ENCODE results near the gene OSBPL1A.
A peak's percentile ranks its signal among the peaks of the same experiment; 100 is the strongest.

OSBPL1A gene

DNA sequence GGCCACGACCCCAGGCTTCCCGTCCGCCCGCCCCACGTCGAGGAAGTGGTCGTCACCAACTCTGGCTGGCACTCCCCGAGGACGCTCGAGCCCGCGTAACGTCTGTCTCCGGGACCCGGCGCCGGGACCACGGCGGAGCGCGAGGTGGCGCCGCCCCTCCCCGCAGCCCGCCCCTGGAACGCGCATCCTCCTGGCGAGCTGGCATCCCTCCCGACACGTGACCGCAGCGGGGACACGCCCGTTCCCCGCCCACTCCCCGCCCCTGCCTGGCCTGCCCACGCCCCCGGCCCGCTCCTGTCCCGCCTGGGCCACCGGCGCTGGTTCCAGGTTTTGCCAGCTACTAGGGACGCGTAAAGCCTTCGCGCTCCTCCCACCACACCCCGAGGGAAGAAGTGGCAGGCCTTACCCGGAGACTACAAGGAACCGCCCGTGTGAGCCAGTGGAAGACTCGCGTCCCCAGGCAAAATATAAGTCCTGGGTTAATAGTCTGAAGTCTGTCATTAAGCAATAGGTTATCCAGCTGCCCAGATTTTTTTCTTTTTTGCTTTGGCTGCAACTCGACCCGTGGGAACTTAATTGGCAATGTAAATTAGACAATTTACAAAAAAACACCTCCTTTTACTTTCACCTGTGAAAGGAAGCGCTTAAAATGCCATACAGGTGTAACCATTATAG lies at the start of gene OSBPL1A:
TSS of gene OSBPL1A (minus strand) at position 131 of the 675 bp plus-strand sequence. CDS start 20,291 bp downstream, outside the sequence.
- peak within 1 kb of the TSS; percentile 56 for H3K27ac Mint-ChIP-seq
- DNase-seq, result peak; percentile 87
- H3K4me3 Mint-ChIP-seq, result peak within 1 kb of the TSS; percentile 81
- peaks cover 38% of the 10 kb centered on the region for H3K4me1 Mint-ChIP-seq (ENCODE audit: low read depth)
- H3K27me3 Mint-ChIP-seq, result peaks cover 43% of the 10 kb centered on the region
- H3K9me3 Mint-ChIP-seq, result no peaks in the 10 kb centered on the region
- H3K36me3 Mint-ChIP-seq (ENCODE audit: low read depth), result no peaks in the 10 kb centered on the region

DNA sequence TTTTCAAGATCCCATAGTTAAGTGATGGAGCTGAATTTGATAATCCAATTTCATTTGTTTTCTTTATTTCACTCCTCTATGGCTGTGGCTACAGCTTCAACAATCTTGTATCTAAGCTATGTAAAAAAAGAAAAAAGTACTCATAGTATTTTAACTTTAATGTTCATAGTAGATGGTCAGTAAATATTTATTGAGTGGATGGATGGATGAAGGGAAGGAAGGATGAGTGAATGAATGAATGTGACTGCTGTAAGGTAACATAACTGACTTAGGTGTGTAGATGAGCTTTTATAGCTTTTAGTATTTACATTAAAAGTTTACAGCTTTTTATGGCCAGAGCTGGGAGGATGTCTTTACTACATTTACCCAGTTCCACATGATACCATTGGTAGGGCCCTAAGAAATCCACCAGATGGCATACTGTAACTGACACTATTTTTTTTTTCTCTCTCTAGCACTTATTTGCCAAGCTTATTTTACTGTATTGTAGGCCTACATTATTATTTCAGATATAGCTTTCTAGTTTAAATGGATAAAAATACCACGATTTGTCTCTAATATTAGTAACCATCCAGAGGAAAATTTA lies 49.4 kb upstream of the OSBPL1A start:
- Mint-ChIP-seq H3K27ac (no peak overlapping the region), H3K4me1 (ENCODE audit: low read depth) (peaks cover 7% of the 10 kb centered on the region), H3K27me3 (no peaks in the 10 kb centered on the region), H3K36me3 (ENCODE audit: low read depth) (peaks cover 79% of the 10 kb centered on the region), H3K4me3 (no peak overlapping the region), H3K9me3 (no peaks in the 10 kb centered on the region)
- no peak for DNase-seq

GRCh38 chr18:24446453-24446852 lies 48.8 kb upstream of the OSBPL1A start:
- H3K4me1 Mint-ChIP-seq (ENCODE audit: low read depth), result peaks cover 7% of the 10 kb centered on the region
- no peaks in the 10 kb centered on the region for H3K27me3 Mint-ChIP-seq
- no peaks in the 10 kb centered on the region for H3K9me3 Mint-ChIP-seq
- peaks cover 80% of the 10 kb centered on the region for H3K36me3 Mint-ChIP-seq (ENCODE audit: low read depth)
- H3K4me3 Mint-ChIP-seq, result no peak overlapping the region
- DNase-seq, result no peak
- H3K27ac Mint-ChIP-seq, result no peak overlapping the region

DNA sequence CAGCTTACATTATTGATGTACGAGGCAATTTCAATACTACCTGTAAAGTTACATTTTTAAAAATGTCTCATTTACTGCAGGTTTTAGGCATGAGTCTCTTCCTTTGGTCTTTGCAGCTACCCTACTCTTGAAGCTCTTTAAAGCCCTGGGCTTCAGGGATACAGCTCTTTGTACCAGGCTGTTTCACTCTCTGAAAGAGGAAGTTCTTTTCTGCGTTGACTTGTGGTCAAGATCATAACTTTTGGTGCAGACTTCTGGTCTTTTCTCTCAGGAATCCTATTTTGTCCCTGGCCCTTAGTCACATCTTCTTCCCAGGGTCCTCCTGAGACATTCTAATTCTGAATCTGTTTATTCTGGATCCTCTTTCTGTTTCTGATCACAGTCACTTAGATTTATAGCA lies 46.2 kb upstream of the OSBPL1A start:
- peaks cover 7% of the 10 kb centered on the region for H3K4me1 Mint-ChIP-seq (ENCODE audit: low read depth)
- peaks cover 76% of the 10 kb centered on the region for H3K36me3 Mint-ChIP-seq (ENCODE audit: low read depth)
- H3K9me3 Mint-ChIP-seq, result no peaks in the 10 kb centered on the region
- no peak overlapping the region for H3K4me3 Mint-ChIP-seq
- H3K27ac Mint-ChIP-seq, result no peak overlapping the region
- DNase-seq, result no peak
- H3K27me3 Mint-ChIP-seq, result no peaks in the 10 kb centered on the region

DNA sequence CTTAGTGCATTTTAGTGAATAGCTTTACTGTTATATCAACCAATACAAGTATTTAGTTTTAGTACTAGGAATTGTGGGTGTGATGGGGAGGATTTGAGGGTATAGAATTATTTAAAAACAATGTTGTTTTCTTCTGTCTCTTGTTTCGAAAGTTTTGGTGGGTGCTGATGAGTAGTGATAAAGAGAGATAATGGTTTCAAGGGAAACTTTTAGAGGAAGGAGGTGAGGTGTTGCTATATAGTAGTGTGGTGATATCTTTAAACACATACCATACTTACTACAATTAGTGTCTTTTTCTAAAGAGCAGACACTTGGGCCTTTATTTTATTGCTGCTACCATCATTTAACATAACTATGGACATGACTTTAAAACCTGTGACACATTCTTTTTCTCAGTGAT lies 39.3 kb upstream of the OSBPL1A start:
- Mint-ChIP-seq H3K4me1 (ENCODE audit: low read depth) (peaks cover 4% of the 10 kb centered on the region), H3K27ac (no peak overlapping the region), H3K9me3 (no peaks in the 10 kb centered on the region), H3K4me3 (no peak overlapping the region), H3K36me3 (ENCODE audit: low read depth) (peaks cover 56% of the 10 kb centered on the region), H3K27me3 (no peaks in the 10 kb centered on the region)
- DNase-seq, result no peak

DNA sequence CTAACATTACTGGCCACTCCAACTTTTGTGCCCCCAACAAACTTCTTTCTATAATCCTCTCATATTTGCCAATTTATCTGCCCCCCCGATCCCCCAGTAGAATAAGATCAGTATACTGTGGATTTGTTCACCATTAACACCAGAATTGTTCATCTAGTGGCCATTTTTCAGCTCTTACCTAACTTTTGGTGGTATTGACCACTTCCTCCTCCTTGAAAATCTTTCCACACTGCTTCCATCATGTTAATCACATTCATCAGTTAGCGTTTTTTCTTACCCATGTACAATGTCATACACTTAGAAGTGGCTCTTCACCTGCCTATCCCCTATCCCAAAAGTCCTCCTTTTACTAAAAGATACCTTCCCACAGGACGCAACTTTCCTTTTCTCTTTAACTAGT lies 35.0 kb upstream of the OSBPL1A start:
- H3K9me3 Mint-ChIP-seq, result peaks cover 6% of the 10 kb centered on the region
- no peak for DNase-seq
- no peaks in the 10 kb centered on the region for H3K27me3 Mint-ChIP-seq
- peaks cover 42% of the 10 kb centered on the region for H3K36me3 Mint-ChIP-seq (ENCODE audit: low read depth)
- H3K4me3 Mint-ChIP-seq, result no peak overlapping the region
- peaks cover 13% of the 10 kb centered on the region for H3K4me1 Mint-ChIP-seq (ENCODE audit: low read depth)
- no peak overlapping the region for H3K27ac Mint-ChIP-seq

DNA sequence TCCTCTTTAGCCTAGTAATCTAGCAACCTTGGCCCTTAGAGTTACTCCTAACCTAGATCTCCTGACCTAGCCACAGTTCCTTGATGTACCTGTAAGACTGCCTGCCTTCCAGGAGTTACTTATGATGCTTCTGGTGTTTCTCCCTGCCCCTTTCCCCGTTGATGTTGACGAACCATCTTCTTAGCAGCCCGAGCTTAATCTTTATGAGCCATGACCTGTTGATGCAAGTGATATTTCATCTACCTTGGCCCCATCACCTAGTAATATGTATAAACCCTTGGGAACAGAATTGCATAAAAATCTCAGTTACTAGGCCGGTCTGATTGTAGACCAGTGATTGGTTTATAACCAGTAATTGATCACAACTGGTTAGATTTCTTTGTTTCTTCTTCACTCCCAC lies 31.6 kb upstream of the OSBPL1A start:
- H3K27me3 Mint-ChIP-seq, result peaks cover 6% of the 10 kb centered on the region
- peaks cover 15% of the 10 kb centered on the region for H3K9me3 Mint-ChIP-seq
- peaks cover 44% of the 10 kb centered on the region for H3K36me3 Mint-ChIP-seq (ENCODE audit: low read depth)
- H3K4me3 Mint-ChIP-seq, result no peak overlapping the region
- no peak for DNase-seq
- H3K27ac Mint-ChIP-seq, result no peak overlapping the region
- peaks cover 27% of the 10 kb centered on the region for H3K4me1 Mint-ChIP-seq (ENCODE audit: low read depth)

DNA sequence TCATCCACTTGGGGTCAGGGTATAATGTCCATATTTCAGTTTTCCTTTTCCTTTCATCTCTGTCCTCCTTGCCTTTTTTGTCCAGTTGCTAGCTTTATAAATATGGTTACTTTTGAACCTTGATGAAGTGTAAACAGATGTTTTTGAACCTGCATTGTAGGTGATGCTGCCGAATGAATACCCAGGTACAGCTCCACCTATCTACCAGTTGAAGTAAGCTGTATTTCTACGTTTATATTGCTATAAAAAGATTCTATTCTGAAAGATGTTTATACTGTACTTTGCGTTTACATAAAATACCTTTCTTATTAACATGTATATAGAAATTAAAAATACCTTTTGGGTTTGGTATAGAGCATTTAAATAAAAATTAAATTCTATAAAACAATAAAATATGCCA lies 31.1 kb upstream of the OSBPL1A start:
- Mint-ChIP-seq H3K4me1 (ENCODE audit: low read depth) (peaks cover 27% of the 10 kb centered on the region), H3K36me3 (ENCODE audit: low read depth) (peaks cover 44% of the 10 kb centered on the region), H3K9me3 (peaks cover 15% of the 10 kb centered on the region), H3K4me3 (no peak overlapping the region), H3K27ac (no peak overlapping the region), H3K27me3 (peaks cover 11% of the 10 kb centered on the region)
- DNase-seq, result no peak

DNA sequence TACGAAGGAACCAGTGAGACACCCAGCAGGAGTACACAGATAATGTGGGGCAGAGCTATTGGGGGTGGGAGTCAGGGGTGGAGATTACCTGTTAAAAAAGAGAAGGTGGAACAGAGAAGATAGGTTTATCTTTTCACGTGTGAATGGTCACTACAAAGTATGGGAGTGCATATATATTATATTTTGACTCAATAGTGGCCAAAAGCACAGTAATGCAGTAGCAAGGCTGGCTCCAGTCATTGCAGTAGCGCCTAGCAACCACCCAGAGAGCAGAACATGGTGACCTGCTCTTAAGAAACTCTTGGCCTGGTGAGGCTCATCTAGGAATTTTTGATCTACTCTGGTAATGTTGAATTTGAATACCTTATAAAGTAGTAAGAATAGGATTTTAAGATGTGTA lies 29.9 kb upstream of the OSBPL1A start:
- DNase-seq, result no peak
- Mint-ChIP-seq H3K9me3 (peaks cover 15% of the 10 kb centered on the region), H3K4me1 (ENCODE audit: low read depth) (peaks cover 27% of the 10 kb centered on the region)

DNA sequence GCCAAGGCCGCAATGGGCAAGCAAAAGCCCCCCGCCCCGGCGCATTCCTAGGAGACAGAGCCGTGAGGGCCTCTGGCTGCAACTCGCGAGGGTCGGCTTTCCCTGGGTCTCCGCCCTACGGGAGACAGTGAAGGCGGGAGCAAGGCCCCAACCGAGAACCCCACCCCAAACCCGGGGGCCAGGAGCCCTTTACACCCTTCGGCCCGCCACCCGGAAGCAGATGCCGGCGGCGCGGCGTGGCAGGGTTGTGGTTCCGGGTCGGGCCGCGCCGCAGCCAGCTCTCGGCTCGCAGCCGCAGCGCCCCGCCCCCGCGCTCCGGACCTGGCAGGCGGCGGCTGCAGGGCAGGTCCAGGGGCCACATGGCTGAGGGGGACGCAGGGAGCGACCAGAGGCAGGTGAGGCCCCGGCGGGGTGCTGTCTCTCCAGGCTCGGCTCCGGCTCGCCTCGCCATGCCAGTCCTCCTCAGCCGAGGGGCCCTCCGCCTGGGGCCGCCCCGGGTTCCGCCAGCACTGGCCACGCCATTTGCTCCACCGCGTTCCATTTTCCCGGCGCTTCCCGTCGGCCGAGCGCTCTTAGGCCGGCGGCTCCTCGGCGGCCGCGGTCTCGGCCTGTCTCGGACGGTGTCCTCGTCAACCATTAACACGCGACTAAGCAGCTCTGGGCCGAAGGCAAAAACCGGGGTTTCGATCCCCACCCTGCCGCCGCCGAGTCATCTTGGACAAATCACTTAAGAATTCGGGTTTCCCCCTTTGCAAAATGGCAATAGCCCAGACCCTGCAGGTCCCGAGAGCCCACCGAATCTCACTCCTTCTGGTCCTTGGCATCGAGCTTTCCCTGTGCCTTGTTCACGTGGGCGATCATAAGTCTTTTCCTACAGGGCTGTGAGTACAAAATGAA lies 29.0 kb upstream of the OSBPL1A start, which contains the start of gene IMPACT:
TSS of gene IMPACT (plus strand) at position 273 of the 897 bp plus-strand sequence. CDS start at position 360, 87 bp downstream.
- Mint-ChIP-seq H3K27me3 (peaks cover 29% of the 10 kb centered on the region), H3K9me3 (peaks cover 15% of the 10 kb centered on the region), H3K36me3 (ENCODE audit: low read depth) (peaks cover 37% of the 10 kb centered on the region), H3K27ac (peak within 1 kb of the TSS; percentile 93), H3K4me3 (peak within 1 kb of the TSS; percentile 83), H3K4me1 (ENCODE audit: low read depth) (peaks cover 27% of the 10 kb centered on the region)
- DNase-seq, result peak; percentile 91

More for the DNA sequence above, 29.9 kb upstream of the OSBPL1A start:
- Mint-ChIP-seq H3K4me3 (peak overlapping the region; percentile 83), H3K36me3 (ENCODE audit: low read depth) (peaks cover 40% of the 10 kb centered on the region), H3K27ac (peak overlapping the region; percentile 93), H3K27me3 (peaks cover 22% of the 10 kb centered on the region)

- H3K4me1 Mint-ChIP-seq (ENCODE audit: low read depth), result peaks cover 27% of the 10 kb centered on the region
- H3K9me3 Mint-ChIP-seq, result peaks cover 15% of the 10 kb centered on the region
- H3K4me3 Mint-ChIP-seq, result peak overlapping the region; percentile 79
- DNase-seq, result no peak
- peaks cover 32% of the 10 kb centered on the region for H3K27me3 Mint-ChIP-seq
- peak overlapping the region; percentile 86 for H3K27ac Mint-ChIP-seq
- peaks cover 35% of the 10 kb centered on the region for H3K36me3 Mint-ChIP-seq (ENCODE audit: low read depth)
Measured at GRCh38 chr18:24426073-24426397, 28.4 kb upstream of the OSBPL1A start.

DNA sequence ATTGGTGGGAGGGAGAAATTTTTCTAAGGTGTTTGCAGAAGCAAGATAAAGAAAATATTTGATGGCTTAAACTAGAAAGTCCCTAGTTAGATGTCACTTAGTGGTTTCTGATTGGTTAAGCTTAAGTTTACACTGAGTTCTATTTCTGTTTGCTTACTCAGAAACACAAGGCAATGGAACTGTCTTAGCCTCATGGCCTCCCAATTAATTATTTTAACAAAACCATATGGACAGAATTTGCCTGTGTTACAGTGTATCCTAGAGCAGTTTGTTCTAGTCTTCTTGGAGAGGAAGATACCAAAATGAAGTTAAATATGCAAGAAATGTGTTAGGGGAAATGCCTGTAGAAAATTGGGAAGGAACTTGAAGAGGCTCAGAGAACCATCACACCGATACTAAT lies 24.2 kb upstream of the OSBPL1A start:
- no peak for DNase-seq
- Mint-ChIP-seq H3K9me3 (peaks cover 9% of the 10 kb centered on the region), H3K4me3 (no peak overlapping the region), H3K36me3 (ENCODE audit: low read depth) (peaks cover 11% of the 10 kb centered on the region), H3K27me3 (peaks cover 65% of the 10 kb centered on the region), H3K4me1 (ENCODE audit: low read depth) (peaks cover 11% of the 10 kb centered on the region), H3K27ac (no peak overlapping the region)

- Mint-ChIP-seq H3K4me1 (ENCODE audit: low read depth) (peaks cover 3% of the 10 kb centered on the region), H3K4me3 (no peak overlapping the region), H3K27me3 (peaks cover 72% of the 10 kb centered on the region), H3K36me3 (ENCODE audit: low read depth) (peaks cover 2% of the 10 kb centered on the region), H3K27ac (no peak overlapping the region), H3K9me3 (peaks cover 2% of the 10 kb centered on the region)
- no peak for DNase-seq
Measured at GRCh38 chr18:24420551-24420950, 22.9 kb upstream of the OSBPL1A start.

DNA sequence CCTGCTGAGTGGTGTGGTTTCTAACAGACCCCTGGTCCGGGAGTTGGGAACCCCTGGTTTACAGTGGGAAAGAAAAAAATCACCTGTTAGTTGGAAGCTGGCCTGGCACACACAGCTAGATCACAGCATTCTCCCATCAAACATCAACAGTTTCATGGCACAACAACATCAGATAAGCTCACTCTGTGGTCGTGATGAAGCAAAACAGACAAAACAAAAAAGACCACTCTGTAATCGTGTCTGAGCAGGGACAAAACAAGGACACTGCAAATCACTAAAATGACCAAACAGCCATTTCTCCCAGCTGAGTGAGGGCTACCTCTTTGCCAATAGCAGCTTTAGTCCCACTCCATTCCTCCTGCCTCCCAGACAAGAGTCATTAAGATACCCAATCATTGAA lies 19.9 kb upstream of the OSBPL1A start:
- no peak for DNase-seq
- H3K4me1 Mint-ChIP-seq (ENCODE audit: low read depth), result peaks cover 20% of the 10 kb centered on the region
- peaks cover 57% of the 10 kb centered on the region for H3K27me3 Mint-ChIP-seq
- H3K27ac Mint-ChIP-seq, result no peak overlapping the region
- no peaks in the 10 kb centered on the region for H3K36me3 Mint-ChIP-seq (ENCODE audit: low read depth)
- peaks cover 6% of the 10 kb centered on the region for H3K9me3 Mint-ChIP-seq
- H3K4me3 Mint-ChIP-seq, result no peak overlapping the region

Data from activated T-cell treated with anti-CD3 and anti-CD28 coated beads, Interleukin-2, amount 50 U/mL, for 24 hours (primary cell).